OCI-LY1 (cell line): ENCODE measurements around the gene HCST.
"Not testable (repeated sequence)": the region's sequence is repeated elsewhere in the genome, so short reads cannot be mapped to it uniquely, and the experiment has no call there.

ENCODE experiments used
- CTCF ChIP-seq: fragments of 200-600 bp; sonication (generic), shearing (Covaris generic); IDR thresholded peaks from 2 replicates; pipeline ENCODE4 v1.5.1; 2017; ENCODE audit warnings: mild to moderate bottlenecking, antibody characterized with exemption, low read length, moderate library complexity, mixed read lengths
- EZH2 ChIP-seq: fragments of 200-600 bp; sonication (generic), shearing (Covaris generic); IDR thresholded peaks from 2 replicates; pipeline ENCODE4 v1.8.0; 2017; ENCODE audit warnings: borderline replicate concordance, mixed run types, mild to moderate bottlenecking, antibody characterized with exemption, low read length, moderate library complexity, mixed read lengths

- TF ChIP-seq CTCF, EZH2: not testable (repeated sequence)
Observed at GRCh38 chr19:35910355-35910754, 8.0 kb downstream of the HCST start.
